Measurements from ENCODE around the gene CTSK.
"Not testable (repeated sequence)": the region's sequence is repeated elsewhere in the genome, so short reads cannot be mapped to it uniquely, and the experiment has no call there.

Gene CTSK

DNA sequence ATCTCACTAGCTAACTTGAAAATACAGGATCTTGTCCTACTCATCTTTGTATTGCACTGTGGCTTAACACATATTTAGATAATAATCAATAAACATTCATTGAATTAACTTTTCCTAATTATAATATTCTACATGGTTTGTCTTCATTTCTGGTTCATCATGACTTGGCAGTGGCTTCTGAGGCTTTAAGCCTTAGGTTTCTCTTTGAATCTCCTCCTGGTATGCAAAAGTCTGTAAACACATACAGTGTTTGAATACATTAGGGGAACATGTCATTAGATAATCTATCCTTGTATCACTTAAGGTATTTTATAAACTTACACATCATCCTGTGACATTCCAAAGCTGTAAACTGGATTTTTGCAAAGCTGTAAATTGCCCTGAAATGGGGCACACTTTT is 20.6 kb downstream of the CTSK start:
- no peaks in the 10 kb centered on the region for H3K9me3 ChIP-seq (ENCODE audit: control insufficient read depth, insufficient read depth, low read length)
- H3K27me3 ChIP-seq (ENCODE audit: control insufficient read depth, insufficient read depth, low read length), result no peaks in the 10 kb centered on the region
- no peak overlapping the region for H3K27ac ChIP-seq (ENCODE audit: low read length)
- DNase-seq (ENCODE audit: low read depth, low spot score), result no peak
- no peaks in the 10 kb centered on the region for H3K4me1 ChIP-seq (ENCODE audit: control insufficient read depth, insufficient read depth, low read length)
- no peak overlapping the region for H3K4me3 ChIP-seq (ENCODE audit: low read length)
- H3K36me3 ChIP-seq (ENCODE audit: control insufficient read depth, insufficient read depth, low read length), result no peaks in the 10 kb centered on the region

DNA sequence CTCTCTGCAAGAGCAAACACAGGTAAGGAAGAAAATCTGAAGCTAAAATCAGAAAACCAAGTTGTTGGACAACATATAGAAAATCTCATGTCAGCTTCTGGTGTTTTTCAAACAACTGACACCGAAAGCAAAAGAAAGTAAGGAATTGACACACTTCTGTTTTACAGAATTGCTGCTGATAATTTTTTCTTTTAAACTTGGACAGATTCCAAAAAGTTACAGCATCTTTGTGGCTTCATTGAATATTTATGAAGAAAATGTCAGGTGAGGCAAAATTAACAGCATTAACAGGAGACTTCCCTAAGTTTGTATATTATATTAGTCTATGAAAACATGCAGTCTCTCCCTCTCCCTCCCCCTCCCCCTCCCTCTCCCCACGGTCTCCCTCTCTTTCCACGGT is 27.6 kb downstream of the CTSK start:
- no peaks in the 10 kb centered on the region for H3K27me3 ChIP-seq (ENCODE audit: control insufficient read depth, insufficient read depth, low read length)
- no CpG with 5 or more reads among the region's 3 CpGs for WGBS (ENCODE audit: insufficient coverage, insufficient read length)
- no peak for DNase-seq (ENCODE audit: low read depth, low spot score)

DNA sequence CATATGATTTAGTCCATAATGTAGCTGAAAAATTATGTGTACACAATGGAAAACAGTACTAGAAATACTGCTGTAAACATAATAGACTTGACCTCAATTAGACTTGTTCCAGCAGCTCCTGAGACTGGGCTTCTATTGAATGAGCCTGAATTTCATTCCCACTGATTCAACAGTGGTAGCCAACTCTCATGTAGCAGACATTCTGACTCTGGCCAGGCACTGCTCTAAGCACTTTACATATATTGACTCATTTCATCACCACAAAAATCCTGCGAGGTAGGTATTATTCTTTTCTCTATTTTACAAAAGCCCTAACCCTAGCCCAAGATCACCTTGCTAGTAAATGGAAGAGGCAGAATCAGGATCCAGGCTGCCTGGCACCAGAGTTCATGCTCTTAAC is 29.7 kb downstream of the CTSK start:
- no peak for DNase-seq (ENCODE audit: low read depth, low spot score)
- Histone ChIP-seq H3K36me3 (ENCODE audit: control insufficient read depth, insufficient read depth, low read length) (no peaks in the 10 kb centered on the region), H3K4me3 (ENCODE audit: low read length) (no peak overlapping the region), H3K4me1 (ENCODE audit: control insufficient read depth, insufficient read depth, low read length) (no peaks in the 10 kb centered on the region), H3K27me3 (ENCODE audit: control insufficient read depth, insufficient read depth, low read length) (no peaks in the 10 kb centered on the region), H3K9me3 (ENCODE audit: control insufficient read depth, insufficient read depth, low read length) (no peaks in the 10 kb centered on the region), H3K27ac (ENCODE audit: low read length) (no peak overlapping the region)
- WGBS (ENCODE audit: insufficient coverage, insufficient read length), result no CpG with 5 or more reads among the region's 1 CpG

More for the DNA sequence above, 27.6 kb downstream of the CTSK start:
- Histone ChIP-seq H3K36me3 (ENCODE audit: control insufficient read depth, insufficient read depth, low read length) (no peaks in the 10 kb centered on the region), H3K9me3 (ENCODE audit: control insufficient read depth, insufficient read depth, low read length) (no peaks in the 10 kb centered on the region), H3K27ac (ENCODE audit: low read length) (no peak overlapping the region), H3K4me3 (ENCODE audit: low read length) (no peak overlapping the region), H3K4me1 (ENCODE audit: control insufficient read depth, insufficient read depth, low read length) (no peaks in the 10 kb centered on the region)

DNA sequence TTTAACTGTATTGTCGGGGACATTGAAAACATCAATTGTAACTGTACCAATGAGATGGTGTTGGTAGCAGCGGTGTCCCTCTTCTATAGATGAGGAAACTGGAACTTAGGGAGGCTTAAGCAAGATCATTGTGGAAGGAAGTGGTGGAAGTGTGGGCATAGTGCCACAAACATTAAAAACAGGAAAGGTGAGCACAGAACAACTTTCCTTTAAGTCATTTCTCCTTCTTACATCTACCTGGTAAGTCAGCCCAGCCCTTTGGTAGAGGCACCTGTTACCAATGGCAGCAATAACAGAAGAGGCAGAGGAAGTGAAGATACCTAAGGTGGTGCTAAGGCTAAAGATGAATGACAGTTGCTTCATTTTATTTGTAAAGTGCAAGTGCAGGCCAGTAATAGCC is 30.5 kb downstream of the CTSK start:
- Histone ChIP-seq H3K27ac (ENCODE audit: low read length) (no peak overlapping the region), H3K4me3 (ENCODE audit: low read length) (no peak overlapping the region), H3K27me3 (ENCODE audit: control insufficient read depth, insufficient read depth, low read length) (no peaks in the 10 kb centered on the region), H3K36me3 (ENCODE audit: control insufficient read depth, insufficient read depth, low read length) (no peaks in the 10 kb centered on the region), H3K4me1 (ENCODE audit: control insufficient read depth, insufficient read depth, low read length) (no peaks in the 10 kb centered on the region), H3K9me3 (ENCODE audit: control insufficient read depth, insufficient read depth, low read length) (no peaks in the 10 kb centered on the region)
- WGBS (ENCODE audit: insufficient coverage, insufficient read length), result no CpG with 5 or more reads among the region's 2 CpGs
- no peak for DNase-seq (ENCODE audit: low read depth, low spot score)

DNA sequence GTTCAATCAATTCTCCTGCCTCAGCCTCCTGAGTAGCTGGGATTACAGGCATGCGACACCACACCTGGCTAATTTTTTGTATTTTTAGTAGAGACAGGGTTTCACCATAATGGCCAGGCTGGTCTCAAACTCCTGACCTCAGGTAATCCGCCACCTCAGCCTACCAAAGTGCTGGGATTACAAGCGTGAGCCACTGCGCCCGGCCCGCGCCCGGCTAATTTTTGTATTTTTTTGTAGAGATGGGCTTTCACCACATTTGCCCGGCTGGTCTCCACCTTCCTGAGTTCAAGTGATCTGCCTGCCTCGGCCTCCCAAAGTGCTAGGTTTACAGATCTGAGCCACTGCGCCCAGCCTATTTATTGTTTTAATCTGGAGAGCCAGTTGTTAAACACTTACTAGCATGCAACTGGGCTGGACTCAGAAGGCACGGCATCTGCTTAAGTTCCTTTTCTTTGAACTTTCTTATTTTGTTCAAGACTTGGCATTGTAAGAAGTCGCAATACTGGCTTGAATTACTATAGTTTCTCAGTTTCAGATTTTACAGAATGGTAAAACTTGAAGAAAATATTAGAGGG is 32.0 kb downstream of the CTSK start:
- not testable (repeated sequence) for H3K4me1 ChIP-seq (ENCODE audit: control insufficient read depth, insufficient read depth, low read length); H3K36me3 ChIP-seq (ENCODE audit: control insufficient read depth, insufficient read depth, low read length); H3K4me3 ChIP-seq (ENCODE audit: low read length); H3K27me3 ChIP-seq (ENCODE audit: control insufficient read depth, insufficient read depth, low read length); H3K27ac ChIP-seq (ENCODE audit: low read length); H3K9me3 ChIP-seq (ENCODE audit: control insufficient read depth, insufficient read depth, low read length); DNase-seq (ENCODE audit: low read depth, low spot score)
- no CpG with 5 or more reads among the region's 13 CpGs for WGBS (ENCODE audit: insufficient coverage, insufficient read length)

DNA sequence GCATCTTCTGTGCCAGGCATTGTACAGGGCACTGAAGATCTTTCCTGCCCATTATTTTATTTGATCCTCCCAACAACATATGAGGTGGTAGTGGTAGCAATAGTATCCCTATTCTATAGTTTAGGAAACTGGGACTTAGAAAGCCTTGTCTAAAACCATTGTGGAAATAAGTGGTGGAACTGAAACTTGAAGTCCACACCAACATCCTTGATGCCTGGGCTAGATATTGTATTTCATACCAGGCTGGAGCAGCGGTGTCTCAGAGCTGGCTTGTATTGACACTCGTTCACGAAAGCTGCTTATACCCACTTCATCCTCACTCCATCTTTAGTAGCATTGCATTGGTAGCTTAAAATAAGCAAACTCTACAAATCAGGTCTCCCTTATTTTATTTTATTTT is 32.8 kb downstream of the CTSK start:
- no peak for DNase-seq (ENCODE audit: low read depth, low spot score)
- H3K27ac ChIP-seq (ENCODE audit: low read length), result no peak overlapping the region
- H3K4me3 ChIP-seq (ENCODE audit: low read length), result no peak overlapping the region
- no peaks in the 10 kb centered on the region for H3K36me3 ChIP-seq (ENCODE audit: control insufficient read depth, insufficient read depth, low read length)
- no peaks in the 10 kb centered on the region for H3K9me3 ChIP-seq (ENCODE audit: control insufficient read depth, insufficient read depth, low read length)
- H3K27me3 ChIP-seq (ENCODE audit: control insufficient read depth, insufficient read depth, low read length), result no peaks in the 10 kb centered on the region
- no peaks in the 10 kb centered on the region for H3K4me1 ChIP-seq (ENCODE audit: control insufficient read depth, insufficient read depth, low read length)
- no CpG with 5 or more reads among the region's 3 CpGs for WGBS (ENCODE audit: insufficient coverage, insufficient read length)

DNA sequence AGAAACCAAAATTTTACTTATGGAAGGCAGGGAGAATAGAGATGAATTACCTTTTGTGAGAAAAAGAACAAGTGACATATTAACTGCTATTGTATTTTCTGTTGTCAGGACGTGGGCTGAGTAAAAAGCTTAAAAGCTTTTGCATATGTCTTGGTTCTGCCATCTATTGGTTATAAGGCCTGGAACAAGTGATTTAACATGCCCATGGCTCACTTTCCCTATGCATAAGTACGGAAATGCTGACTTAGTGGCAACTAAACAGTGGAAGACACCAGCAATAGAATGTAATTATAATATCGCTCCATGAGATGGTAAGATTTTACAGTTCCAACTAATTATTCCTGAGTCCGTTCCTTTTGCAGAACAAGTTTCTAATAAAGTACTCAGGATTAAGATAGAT is 35.7 kb downstream of the CTSK start:
- no CpG with 5 or more reads among the region's 4 CpGs for WGBS (ENCODE audit: insufficient coverage, insufficient read length)
- Histone ChIP-seq H3K27ac (ENCODE audit: low read length) (no peak overlapping the region), H3K36me3 (ENCODE audit: control insufficient read depth, insufficient read depth, low read length) (no peaks in the 10 kb centered on the region), H3K9me3 (ENCODE audit: control insufficient read depth, insufficient read depth, low read length) (no peaks in the 10 kb centered on the region), H3K27me3 (ENCODE audit: control insufficient read depth, insufficient read depth, low read length) (no peaks in the 10 kb centered on the region), H3K4me1 (ENCODE audit: control insufficient read depth, insufficient read depth, low read length) (no peaks in the 10 kb centered on the region), H3K4me3 (ENCODE audit: low read length) (no peak overlapping the region)
- DNase-seq (ENCODE audit: low read depth, low spot score), result no peak

DNA sequence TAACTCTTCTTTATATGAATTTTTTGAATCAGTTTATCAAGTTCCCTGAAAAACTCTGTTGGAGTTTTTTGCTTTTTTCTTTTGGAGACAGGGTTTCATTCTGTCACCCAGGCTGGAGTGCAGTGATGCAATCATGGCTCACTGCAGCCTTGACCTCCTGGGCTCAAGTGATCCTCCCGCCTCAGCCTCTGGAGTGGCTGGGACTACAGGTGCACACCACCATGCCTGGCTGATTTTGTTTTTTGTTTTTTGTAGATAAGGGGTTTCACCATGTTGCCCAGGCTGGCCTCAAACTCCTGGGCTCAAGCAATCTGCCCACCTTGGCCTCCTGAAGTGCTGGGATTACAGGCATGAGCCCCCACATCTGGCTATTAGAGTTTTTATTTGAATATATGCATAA is 40.4 kb downstream of the CTSK start:
- not testable (repeated sequence) for H3K36me3 ChIP-seq (ENCODE audit: control insufficient read depth, insufficient read depth, low read length); H3K9me3 ChIP-seq (ENCODE audit: control insufficient read depth, insufficient read depth, low read length); H3K27ac ChIP-seq (ENCODE audit: low read length); H3K27me3 ChIP-seq (ENCODE audit: control insufficient read depth, insufficient read depth, low read length); H3K4me3 ChIP-seq (ENCODE audit: low read length); H3K4me1 ChIP-seq (ENCODE audit: control insufficient read depth, insufficient read depth, low read length); DNase-seq (ENCODE audit: low read depth, low spot score)
- WGBS (ENCODE audit: insufficient coverage, insufficient read length), result no CpG with 5 or more reads among the region's 1 CpG

DNA sequence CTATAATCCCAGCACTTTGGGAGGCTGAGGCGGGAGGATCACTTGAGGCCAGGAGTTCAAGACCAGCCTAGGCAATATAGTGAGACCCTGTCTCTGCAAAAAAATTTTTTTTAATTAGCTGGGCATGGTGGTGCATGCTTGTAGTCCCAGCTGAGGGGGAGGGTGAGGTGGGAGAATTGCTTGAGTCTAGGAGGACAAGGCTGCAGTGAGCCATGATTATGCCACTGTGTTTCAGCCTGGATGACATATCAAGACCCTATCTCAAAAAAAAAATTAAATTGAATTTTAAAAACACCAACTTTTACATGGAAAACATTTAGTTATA is 42.1 kb downstream of the CTSK start:
- WGBS (ENCODE audit: insufficient coverage, insufficient read length), result no CpG with 5 or more reads among the region's 1 CpG
- H3K27ac ChIP-seq (ENCODE audit: low read length), result not testable (repeated sequence)

DNA sequence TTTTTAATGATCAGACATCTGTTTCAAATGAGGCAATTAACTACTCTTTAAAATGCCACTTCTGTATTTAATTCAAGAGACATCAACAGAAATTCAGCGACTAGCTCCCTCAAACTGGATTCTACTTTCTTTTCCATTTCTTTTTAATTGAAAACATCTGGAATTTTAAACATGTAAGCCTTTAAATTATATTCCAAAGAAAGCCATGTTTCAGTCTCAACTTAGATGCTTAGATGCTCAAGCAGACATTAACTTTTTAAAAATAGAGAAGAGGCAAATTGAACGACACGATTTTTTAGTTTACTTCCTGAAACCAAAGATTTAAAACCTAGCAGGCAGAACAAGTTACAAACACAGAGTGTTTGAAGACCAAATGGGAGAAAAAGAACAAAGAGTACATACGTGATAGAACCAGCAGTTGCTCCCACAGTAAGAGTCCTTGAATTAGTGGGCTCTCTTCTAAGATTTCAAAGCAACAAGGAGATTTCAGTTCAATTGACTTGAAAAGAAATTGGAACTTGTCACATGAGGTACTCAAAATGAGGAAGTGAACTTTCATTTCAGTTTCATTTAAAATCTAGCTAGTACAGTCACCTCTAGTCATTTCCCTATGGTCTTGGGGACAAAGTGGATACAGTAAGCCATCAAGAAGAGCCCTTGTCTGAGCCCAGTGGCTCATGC is 42.6 kb downstream of the CTSK start, which contains the start of gene CTSS:
Gene CTSS (minus strand): TSS at position 483 of the 681 bp plus-strand sequence. CDS start 1,015 bp downstream, outside the sequence.
- no peak for DNase-seq (ENCODE audit: low read depth, low spot score)
- no CpG with 5 or more reads among the region's 4 CpGs for WGBS (ENCODE audit: insufficient coverage, insufficient read length)

More for the DNA sequence above, 42.1 kb downstream of the CTSK start:
- not testable (repeated sequence) for H3K36me3 ChIP-seq (ENCODE audit: control insufficient read depth, insufficient read depth, low read length); H3K27me3 ChIP-seq (ENCODE audit: control insufficient read depth, insufficient read depth, low read length); DNase-seq (ENCODE audit: low read depth, low spot score); H3K9me3 ChIP-seq (ENCODE audit: control insufficient read depth, insufficient read depth, low read length); H3K4me1 ChIP-seq (ENCODE audit: control insufficient read depth, insufficient read depth, low read length); H3K4me3 ChIP-seq (ENCODE audit: low read length)

DNA sequence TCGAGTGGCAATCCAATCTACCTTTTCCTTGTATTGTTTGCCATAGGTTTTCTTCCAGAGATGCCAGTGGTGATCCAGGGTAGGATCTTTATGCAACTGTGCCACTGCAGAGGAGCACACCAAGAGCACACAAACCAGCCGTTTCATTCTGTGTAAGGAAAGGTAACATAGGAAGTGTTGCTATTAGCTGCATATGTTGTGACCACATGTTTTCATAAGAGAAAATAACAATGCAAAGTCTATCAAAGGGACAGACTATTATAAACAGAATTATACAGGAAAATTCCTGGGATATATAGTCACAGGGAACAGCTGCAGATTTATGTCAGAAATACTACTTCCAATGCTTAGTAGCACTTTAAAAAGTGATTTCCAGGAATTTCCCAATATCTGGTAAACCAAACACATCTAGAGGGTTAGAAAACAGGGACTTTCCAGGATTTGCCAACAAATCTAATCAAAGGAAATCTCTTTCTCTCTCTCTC is 43.4 kb downstream of the CTSK start:
- no peak for DNase-seq (ENCODE audit: low read depth, low spot score)
- no peaks in the 10 kb centered on the region for H3K4me1 ChIP-seq (ENCODE audit: control insufficient read depth, insufficient read depth, low read length)
- no peak overlapping the region for H3K27ac ChIP-seq (ENCODE audit: low read length)
- H3K36me3 ChIP-seq (ENCODE audit: control insufficient read depth, insufficient read depth, low read length), result no peaks in the 10 kb centered on the region
- no peaks in the 10 kb centered on the region; the same call in 1 of the 2 replicates for H3K9me3 ChIP-seq (ENCODE audit: control insufficient read depth, insufficient read depth, low read length)
- no peaks in the 10 kb centered on the region for H3K27me3 ChIP-seq (ENCODE audit: control insufficient read depth, insufficient read depth, low read length)
- H3K4me3 ChIP-seq (ENCODE audit: low read length), result no peak overlapping the region
- WGBS (ENCODE audit: insufficient coverage, insufficient read length), result no CpG with 5 or more reads among the region's 2 CpGs

More for the DNA sequence above, 42.6 kb downstream of the CTSK start, which contains the start of gene CTSS:
- H3K9me3 ChIP-seq (ENCODE audit: control insufficient read depth, insufficient read depth, low read length), result no peaks in the 10 kb centered on the region; the same call in 1 of the 2 replicates
- H3K36me3 ChIP-seq (ENCODE audit: control insufficient read depth, insufficient read depth, low read length), result no peaks in the 10 kb centered on the region
- no peak within 1 kb of the TSS for H3K4me3 ChIP-seq (ENCODE audit: low read length)
- H3K4me1 ChIP-seq (ENCODE audit: control insufficient read depth, insufficient read depth, low read length), result no peaks in the 10 kb centered on the region
- no peak within 1 kb of the TSS for H3K27ac ChIP-seq (ENCODE audit: low read length)
- no peaks in the 10 kb centered on the region for H3K27me3 ChIP-seq (ENCODE audit: control insufficient read depth, insufficient read depth, low read length)

Data from iPS DF 6.9 (cell line).